ENCODE results near the gene IL10RA.

IL10RA gene

DNA sequence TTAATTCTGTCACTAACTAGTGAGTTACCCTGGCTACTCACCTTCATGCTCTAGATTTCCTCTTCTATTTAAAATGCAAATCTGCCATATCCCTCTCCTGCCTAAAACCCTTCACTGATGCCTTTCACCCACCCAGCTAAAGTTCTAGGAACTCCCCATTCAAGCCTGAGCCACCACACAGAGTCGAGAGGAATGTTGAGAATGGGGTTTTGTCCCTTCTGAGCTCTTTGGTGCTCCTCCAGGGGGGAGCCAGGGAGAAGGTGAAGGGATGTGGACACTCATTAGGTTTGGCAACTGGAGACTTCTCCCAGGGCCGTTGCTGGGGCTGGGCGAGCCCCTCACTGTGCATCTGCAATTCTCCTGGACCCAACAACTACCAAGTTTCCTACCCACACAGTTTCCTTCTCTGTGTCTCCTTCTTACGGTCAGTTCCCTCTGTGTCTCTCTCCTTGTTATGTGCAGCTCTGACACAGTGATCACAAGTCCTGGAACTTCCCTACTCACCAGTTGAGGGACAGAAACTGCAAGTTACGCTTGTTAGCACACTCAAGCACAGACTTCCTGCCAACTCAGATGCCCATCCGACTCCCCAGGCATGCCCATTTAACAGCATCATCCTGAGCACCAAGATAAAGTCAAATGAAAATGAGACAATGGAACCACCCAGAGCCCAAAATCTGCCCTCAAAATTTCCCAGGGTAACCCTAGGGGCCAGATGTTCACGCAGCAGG lies 6.5 kb upstream of the IL10RA start:
- DNase-seq (ENCODE audit: low read depth, low spot score): no peak
- H3K36me3 ChIP-seq (ENCODE audit: insufficient read depth, low read length): no peaks in the 10 kb centered on the region
- TF ChIP-seq EZH2 (IDR thresholded peaks at IDR 0.05): no peak
- no peak for TF ChIP-seq FOXP2 (optimal IDR thresholded peaks at IDR 0.05; ENCODE audit: control extremely low read depth, extremely low read length, insufficient read depth)
- no peak for TF ChIP-seq POLR2AphosphoS5 (IDR thresholded peaks at IDR 0.05; ENCODE audit: borderline replicate concordance, low read depth, low read length)
- H3K27ac ChIP-seq: no peak overlapping the region
- no peak overlapping the region for H3K9ac ChIP-seq (ENCODE audit: insufficient read length)
- H3K4me3 ChIP-seq: no peak overlapping the region
- no peaks in the 10 kb centered on the region for H3K9me3 ChIP-seq (ENCODE audit: low read depth, low read length)

- TF ChIP-seq POLR2AphosphoS5 (IDR thresholded peaks at IDR 0.05; ENCODE audit: borderline replicate concordance, low read depth, low read length): no peak
- TF ChIP-seq EZH2 (IDR thresholded peaks at IDR 0.05): no peak
- DNase-seq (ENCODE audit: low read depth, low spot score): no peak
- H3K27ac ChIP-seq: no peak overlapping the region
- no peaks in the 10 kb centered on the region for H3K36me3 ChIP-seq (ENCODE audit: insufficient read depth, low read length)
- H3K9ac ChIP-seq (ENCODE audit: insufficient read length): no peak overlapping the region
- H3K9me3 ChIP-seq (ENCODE audit: low read depth, low read length): no peaks in the 10 kb centered on the region
- H3K4me3 ChIP-seq: no peak overlapping the region
These were observed 5.9 kb upstream of the IL10RA start for GRCh38 chr11:117980280-117980679.

DNA sequence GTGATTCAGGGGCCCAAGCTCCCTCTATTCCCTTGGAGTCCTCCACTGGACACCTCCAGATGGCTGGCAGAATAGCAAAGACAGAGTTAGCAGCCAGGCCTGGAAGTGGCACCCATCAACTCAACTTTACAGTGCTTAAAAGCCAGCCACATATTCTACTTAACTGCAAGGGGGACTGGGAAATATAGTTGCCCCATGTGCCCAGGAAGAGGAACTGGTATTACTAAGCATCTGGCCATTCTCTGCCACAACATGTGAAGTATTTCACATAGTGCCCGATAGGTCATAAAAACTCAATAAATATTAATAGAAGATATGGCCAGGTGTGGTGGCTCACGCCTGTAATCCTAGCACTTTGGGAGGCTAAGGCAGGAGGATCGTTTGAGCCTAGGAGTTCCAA lies 5.5 kb upstream of the IL10RA start:
- Histone ChIP-seq H3K4me3 (no peak overlapping the region), H3K27ac (no peak overlapping the region), H3K9ac (ENCODE audit: insufficient read length) (no peak overlapping the region), H3K9me3 (ENCODE audit: low read depth, low read length) (no peaks in the 10 kb centered on the region), H3K36me3 (ENCODE audit: insufficient read depth, low read length) (no peaks in the 10 kb centered on the region)
- DNase-seq (ENCODE audit: low read depth, low spot score): no peak
- no peak for TF ChIP-seq POLR2AphosphoS5 (IDR thresholded peaks at IDR 0.05; ENCODE audit: borderline replicate concordance, low read depth, low read length)
- no peak for TF ChIP-seq EZH2 (IDR thresholded peaks at IDR 0.05)
- TF ChIP-seq FOXP2 (optimal IDR thresholded peaks at IDR 0.05; ENCODE audit: control extremely low read depth, extremely low read length, insufficient read depth): no peak

DNA sequence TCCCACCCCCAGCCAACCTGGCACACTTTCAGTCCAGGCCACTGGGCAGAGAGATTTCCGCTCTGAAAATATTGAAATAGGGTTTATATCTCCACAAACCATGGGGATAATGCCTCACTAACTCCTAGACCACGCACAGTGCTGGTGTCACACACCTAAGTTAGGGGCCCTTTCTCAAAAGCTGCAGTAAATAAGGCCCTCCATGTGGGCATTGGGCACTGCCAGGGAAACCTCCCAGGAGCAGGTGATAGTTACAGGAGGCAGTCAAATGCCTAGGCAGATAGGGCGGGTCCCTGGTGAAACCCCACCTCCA lies 3.1 kb upstream of the IL10RA start:
- no peak overlapping the region for H3K4me3 ChIP-seq
- TF ChIP-seq FOXP2 (optimal IDR thresholded peaks at IDR 0.05; ENCODE audit: control extremely low read depth, extremely low read length, insufficient read depth) (no peak), POLR2AphosphoS5 (IDR thresholded peaks at IDR 0.05; ENCODE audit: borderline replicate concordance, low read depth, low read length) (no peak), EZH2 (IDR thresholded peaks at IDR 0.05) (no peak)
- H3K36me3 ChIP-seq (ENCODE audit: insufficient read depth, low read length): no peaks in the 10 kb centered on the region
- no peaks in the 10 kb centered on the region for H3K9me3 ChIP-seq (ENCODE audit: low read depth, low read length)
- no peak overlapping the region for H3K27ac ChIP-seq
- no peak for DNase-seq (ENCODE audit: low read depth, low spot score)
- no peak overlapping the region for H3K9ac ChIP-seq (ENCODE audit: insufficient read length)

- H3K36me3 ChIP-seq (ENCODE audit: insufficient read depth, low read length): no peaks in the 10 kb centered on the region
- no peak for TF ChIP-seq FOXP2 (optimal IDR thresholded peaks at IDR 0.05; ENCODE audit: control extremely low read depth, extremely low read length, insufficient read depth)
- no peak for TF ChIP-seq POLR2AphosphoS5 (IDR thresholded peaks at IDR 0.05; ENCODE audit: borderline replicate concordance, low read depth, low read length)
- TF ChIP-seq EZH2 (IDR thresholded peaks at IDR 0.05): no peak
- H3K27ac ChIP-seq: no peak overlapping the region
- H3K9ac ChIP-seq (ENCODE audit: insufficient read length): no peak overlapping the region
- DNase-seq (ENCODE audit: low read depth, low spot score): no peak
- H3K4me3 ChIP-seq: no peak overlapping the region
- H3K9me3 ChIP-seq (ENCODE audit: low read depth, low read length): no peaks in the 10 kb centered on the region
These were observed 1.7 kb upstream of the IL10RA start for GRCh38 chr11:117984476-117984875.

DNA sequence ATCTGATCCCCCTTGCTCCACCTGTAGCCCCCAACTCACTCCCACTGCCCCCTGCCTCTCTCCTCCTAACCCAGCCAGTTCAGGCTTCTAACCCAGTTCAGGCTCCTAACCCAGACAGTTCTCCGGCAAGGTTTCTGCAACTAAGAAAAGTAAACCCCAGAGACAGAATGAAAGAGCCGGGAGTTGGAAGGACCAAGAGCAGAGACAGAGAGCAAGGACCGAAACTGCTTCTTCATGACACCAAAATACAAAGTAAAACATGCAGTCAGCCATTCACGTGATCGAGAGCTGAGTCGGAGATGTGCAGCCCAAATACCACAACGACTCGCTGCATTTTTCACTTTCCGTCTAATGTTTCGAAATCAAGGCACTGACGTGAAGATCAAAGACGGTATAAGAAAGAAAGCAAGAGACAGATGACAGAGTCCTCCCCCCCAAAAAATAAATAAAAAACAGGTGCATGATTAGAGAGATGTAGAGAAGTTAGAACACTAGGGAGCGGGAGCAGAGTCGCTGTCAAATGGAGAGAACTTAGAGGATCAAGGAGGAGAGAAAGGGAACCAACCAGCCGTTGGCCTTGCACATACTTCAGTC lies 884 bp downstream of the IL10RA start:
- peak overlapping the region; percentile 71; the same call in 1 of the 2 replicates for H3K4me3 ChIP-seq
- H3K9me3 ChIP-seq (ENCODE audit: low read depth, low read length): no peaks in the 10 kb centered on the region
- DNase-seq (ENCODE audit: low read depth, low spot score): no peak
- TF ChIP-seq EZH2 (IDR thresholded peaks at IDR 0.05) (no peak), FOXP2 (optimal IDR thresholded peaks at IDR 0.05; ENCODE audit: control extremely low read depth, extremely low read length, insufficient read depth) (no peak), POLR2AphosphoS5 (IDR thresholded peaks at IDR 0.05; ENCODE audit: borderline replicate concordance, low read depth, low read length) (no peak)
- no peak overlapping the region for H3K27ac ChIP-seq
- no peak overlapping the region for H3K9ac ChIP-seq (ENCODE audit: insufficient read length)
- no peaks in the 10 kb centered on the region for H3K36me3 ChIP-seq (ENCODE audit: insufficient read depth, low read length)

DNA sequence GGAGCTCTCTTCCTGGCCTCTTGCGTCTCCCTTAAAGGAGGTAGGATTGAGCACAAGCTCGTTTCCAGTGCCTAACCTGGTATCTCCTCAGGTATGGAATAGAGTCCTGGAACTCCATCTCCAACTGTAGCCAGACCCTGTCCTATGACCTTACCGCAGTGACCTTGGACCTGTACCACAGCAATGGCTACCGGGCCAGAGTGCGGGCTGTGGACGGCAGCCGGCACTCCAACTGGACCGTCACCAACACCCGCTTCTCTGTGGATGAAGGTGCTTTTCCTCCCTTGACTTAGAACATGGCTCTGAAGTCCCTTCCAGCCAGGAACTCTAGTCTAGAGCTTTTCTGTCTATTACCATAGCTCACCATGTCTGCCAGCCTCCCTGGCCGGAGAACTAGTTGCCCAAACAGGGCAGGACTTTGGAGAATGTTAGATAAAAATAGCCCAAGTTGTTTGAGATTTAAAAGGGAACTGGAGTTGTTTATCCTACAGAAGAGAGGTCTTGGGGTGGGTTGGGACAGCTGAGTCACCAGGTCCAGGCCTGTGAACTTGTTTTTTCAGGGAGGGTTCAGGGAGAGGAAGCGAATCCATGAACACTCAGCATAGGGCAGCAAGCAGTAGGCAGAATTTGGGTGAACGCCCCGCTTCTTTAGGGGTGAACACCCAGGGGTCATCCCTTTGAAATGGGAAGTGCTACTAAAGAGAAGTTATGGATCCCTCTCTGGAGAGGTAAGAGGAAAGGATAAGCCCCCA lies 3.3 kb downstream of the IL10RA start:
- no peak overlapping the region for H3K4me3 ChIP-seq
- H3K9ac ChIP-seq (ENCODE audit: insufficient read length): no peak overlapping the region

GRCh38 chr11:117992136-117992535 lies 5.9 kb downstream of the IL10RA start:
- Histone ChIP-seq H3K36me3 (ENCODE audit: insufficient read depth, low read length) (no peaks in the 10 kb centered on the region), H3K9ac (ENCODE audit: insufficient read length) (no peak overlapping the region), H3K27ac (no peak overlapping the region), H3K9me3 (ENCODE audit: low read depth, low read length) (no peaks in the 10 kb centered on the region), H3K4me3 (no peak overlapping the region)
- TF ChIP-seq POLR2AphosphoS5 (IDR thresholded peaks at IDR 0.05; ENCODE audit: borderline replicate concordance, low read depth, low read length) (no peak), EZH2 (IDR thresholded peaks at IDR 0.05) (no peak), FOXP2 (optimal IDR thresholded peaks at IDR 0.05; ENCODE audit: control extremely low read depth, extremely low read length, insufficient read depth) (no peak)
- DNase-seq (ENCODE audit: low read depth, low spot score): no peak

More for the DNA sequence above, 3.3 kb downstream of the IL10RA start:
- no peak for TF ChIP-seq EZH2 (IDR thresholded peaks at IDR 0.05)
- TF ChIP-seq POLR2AphosphoS5 (IDR thresholded peaks at IDR 0.05; ENCODE audit: borderline replicate concordance, low read depth, low read length): no peak
- TF ChIP-seq FOXP2 (optimal IDR thresholded peaks at IDR 0.05; ENCODE audit: control extremely low read depth, extremely low read length, insufficient read depth): no peak
- DNase-seq (ENCODE audit: low read depth, low spot score): no peak
- Histone ChIP-seq H3K27ac (no peak overlapping the region), H3K9me3 (ENCODE audit: low read depth, low read length) (no peaks in the 10 kb centered on the region), H3K36me3 (ENCODE audit: insufficient read depth, low read length) (no peaks in the 10 kb centered on the region)

Data from SK-N-MC (cell line).